ENCODE measurements around the gene EHBP1L1.
"Not testable (repeated sequence)": the region's sequence is repeated elsewhere in the genome, so short reads cannot be mapped to it uniquely, and the experiment has no call there.

Gene EHBP1L1

DNA sequence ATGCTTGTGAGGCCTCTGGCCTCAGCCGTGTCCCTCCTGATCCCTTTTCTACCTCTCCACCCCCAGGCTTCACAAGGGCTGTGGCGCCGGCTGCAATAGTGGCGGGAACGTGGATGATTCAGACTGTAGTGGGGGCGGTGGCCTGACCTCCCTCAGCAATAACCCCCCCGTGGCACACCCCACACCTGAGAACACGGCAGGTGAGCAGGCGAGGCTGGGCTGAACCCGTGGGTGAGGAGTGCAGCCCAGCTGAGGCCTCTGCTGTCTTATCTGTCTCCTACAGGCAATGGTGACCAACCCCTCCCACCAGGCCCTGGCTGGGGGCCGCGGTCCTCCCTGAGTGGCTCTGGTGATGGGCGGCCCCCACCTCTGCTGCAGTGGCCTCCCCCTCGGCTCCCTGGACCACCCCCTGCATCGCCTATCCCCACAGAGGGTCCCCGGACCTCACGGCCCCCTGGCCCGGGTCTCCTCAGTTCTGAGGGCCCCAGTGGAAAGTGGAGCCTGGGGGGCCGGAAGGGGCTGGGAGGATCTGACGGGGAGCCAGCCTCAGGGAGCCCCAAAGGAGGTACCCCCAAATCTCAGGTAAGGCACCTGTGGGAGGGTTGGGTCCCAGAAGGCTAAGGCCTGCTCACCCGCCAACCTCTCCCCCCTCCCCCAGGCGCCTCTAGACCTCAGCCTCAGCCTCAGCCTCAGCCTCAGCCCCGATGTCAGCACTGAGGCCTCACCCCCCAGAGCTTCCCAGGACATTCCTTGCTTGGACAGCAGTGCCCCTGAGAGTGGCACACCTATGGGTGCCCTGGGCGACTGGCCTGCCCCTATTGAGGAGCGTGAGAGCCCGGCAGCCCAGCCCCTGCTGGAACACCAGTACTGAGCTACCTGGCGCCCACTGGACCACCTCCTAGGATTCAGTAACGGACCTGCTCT, 60.5 kb downstream of the EHBP1L1 start:
- DNase-seq (ENCODE audit: low read depth in 3 of 3) = no peak

DNA sequence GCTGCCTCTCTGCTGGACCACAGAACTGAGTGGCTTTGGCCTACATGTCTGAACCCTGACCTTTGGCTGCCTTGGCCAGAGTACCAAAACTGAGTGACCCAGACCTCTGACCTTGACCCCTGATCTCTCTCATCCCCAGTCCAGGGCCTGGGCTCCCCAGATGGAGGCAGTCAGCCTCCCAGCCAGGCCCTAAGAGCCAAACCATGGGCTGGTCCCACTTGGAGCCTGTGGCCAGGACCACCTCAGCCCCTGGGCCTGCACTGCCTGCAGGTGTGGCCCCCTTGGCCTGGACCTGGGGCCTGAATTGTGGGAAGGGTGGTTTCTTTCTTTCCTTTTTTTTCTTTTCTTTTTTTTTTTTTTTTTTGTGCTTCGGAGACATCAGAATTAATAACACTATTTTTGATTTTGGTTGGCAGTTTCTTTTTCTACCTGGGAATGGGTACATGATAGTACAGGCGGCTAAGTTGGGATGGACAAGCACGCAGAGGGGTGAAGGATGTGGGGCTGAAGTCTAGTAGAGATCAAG, 61.2 kb downstream of the EHBP1L1 start:
- DNase-seq (ENCODE audit: low read depth in 3 of 3) = no peak

DNA sequence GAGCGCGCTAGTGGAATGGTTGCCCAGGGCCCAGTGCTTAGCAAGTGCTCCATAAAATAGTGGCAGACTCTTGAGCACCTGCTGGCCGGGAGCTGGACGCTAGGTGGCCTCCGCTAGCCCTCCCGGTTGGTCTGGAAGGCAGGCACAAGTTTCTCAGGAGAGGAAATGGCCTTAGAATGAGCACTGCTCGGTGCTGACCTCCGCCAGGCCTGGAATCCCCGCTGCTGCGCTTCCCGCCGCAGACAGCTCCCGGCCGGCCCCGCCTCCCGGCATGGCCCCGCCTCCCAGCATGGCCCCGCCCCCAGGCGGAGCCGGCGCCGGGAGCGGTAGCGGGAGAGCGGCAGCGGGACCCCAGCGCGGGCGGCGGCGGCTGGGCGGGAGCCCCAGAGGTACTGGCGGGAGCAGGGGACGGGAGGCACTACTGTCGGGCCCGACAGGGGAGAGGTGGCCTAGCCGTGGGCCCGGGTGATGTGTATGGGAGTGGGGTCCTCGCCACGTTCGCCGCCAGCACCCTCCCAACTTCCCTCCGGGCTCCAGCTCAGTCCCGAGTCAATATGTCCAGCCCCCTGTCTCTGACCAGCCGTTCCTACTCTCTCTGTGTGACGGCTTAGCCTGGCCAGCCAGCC, 62.1 kb downstream of the EHBP1L1 start, which contains the start of gene SIPA1:
TSS of gene SIPA1 (plus strand) at position 308 of the 626 bp plus-strand sequence. CDS start 2,821 bp downstream, outside the sequence.
- DNase-seq (ENCODE audit: low read depth in 3 of 3) = peak; percentile 46 to 65 (median 54)

DNA sequence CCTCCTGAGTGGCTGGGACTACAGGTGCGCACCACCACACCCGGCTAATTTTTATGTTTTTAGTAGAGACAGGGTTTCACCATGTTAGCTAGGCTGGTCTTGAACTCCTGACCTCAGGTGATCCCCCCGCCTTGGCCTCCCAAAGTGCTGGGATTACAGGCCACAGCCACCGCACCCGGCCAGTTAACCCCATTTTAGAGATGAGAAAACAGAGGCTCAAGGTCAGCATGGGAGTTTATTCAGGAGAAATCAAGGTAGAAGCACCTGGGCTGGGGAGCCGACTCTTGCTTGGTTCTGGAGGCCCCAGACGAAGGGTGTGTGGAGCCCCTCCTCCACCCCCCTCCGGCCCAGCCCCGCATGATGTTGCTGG, 63.4 kb downstream of the EHBP1L1 start:
- DNase-seq (ENCODE audit: low read depth in 3 of 3) = not testable (repeated sequence)

DNA sequence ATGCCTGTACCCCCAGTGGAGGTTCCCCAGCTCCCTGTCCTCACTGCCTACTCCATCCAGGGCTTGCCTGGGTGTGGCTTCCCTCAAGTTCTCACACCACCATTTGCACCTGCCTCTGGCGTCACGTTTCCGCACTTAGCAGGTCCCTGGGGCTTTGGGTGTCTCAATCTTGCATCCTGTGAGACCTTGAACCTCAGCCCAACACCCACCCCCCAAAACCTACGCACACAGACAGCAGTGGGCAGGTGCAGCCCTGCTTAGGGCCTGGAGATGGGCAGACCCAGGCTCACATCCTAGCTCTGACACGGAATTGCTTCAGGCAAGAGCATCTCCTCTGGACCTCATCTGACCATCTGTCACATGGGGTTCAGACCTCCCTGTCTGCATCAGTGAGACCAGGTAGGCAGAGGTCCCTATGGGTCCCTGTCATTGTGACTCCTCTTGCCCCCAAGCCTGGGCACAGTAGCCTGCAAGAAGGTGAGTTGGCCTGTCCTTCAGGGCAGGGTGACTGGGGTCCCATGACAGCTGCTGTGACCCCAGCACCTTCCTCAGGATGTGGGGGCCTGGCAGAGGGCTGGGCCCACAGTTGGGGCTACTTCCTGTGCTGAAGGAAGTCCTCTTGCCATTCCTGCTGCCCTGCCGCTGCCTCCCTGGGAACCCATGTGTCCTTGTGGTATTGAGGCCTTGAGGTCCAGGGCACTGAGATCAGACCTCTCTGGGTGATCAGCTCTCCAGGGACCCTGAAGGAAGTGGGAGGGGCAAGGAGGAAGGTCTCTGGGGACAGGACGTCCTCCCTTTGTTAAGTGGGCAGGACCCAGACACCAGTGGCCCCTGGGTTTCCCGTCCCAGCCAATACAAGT, 64.0 kb downstream of the EHBP1L1 start:
- DNase-seq (ENCODE audit: low read depth in 3 of 3) = no peak

DNA sequence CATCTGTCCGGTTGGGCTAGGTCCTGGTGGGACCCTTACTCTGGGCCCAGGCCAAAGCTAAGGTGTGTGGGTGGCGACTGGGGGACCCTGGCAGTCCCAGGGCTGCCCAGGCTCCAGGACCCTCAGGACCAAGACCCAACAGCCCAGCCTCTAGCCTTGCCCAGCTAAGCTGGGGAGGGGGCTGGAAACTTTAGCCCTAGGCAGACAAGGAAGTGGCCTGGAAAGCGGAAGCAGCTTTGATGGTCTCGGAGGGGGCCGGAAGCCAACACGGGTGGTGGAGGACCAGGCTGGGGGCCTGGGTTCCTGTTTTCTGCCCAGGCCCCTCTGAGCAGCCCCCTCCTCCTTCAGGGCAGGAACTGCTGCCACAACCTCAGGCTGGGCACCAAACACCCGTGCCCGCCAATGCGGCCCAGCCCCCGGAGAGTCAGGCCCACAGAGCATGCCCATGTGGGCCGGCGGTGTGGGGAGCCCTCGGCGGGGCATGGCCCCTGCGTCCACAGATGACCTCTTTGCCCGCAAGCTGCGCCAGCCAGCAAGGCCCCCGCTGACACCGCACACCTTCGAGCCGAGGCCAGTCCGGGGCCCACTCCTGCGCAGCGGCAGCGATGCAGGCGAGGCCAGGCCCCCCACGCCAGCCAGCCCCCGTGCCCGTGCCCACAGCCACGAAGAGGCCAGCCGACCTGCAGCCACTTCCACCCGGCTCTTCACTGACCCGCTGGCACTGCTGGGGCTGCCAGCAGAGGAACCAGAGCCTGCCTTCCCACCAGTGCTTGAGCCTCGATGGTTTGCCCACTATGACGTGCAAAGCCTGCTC, 64.8 kb downstream of the EHBP1L1 start:
- no peak for DNase-seq (ENCODE audit: low read depth in 3 of 3)

DNA sequence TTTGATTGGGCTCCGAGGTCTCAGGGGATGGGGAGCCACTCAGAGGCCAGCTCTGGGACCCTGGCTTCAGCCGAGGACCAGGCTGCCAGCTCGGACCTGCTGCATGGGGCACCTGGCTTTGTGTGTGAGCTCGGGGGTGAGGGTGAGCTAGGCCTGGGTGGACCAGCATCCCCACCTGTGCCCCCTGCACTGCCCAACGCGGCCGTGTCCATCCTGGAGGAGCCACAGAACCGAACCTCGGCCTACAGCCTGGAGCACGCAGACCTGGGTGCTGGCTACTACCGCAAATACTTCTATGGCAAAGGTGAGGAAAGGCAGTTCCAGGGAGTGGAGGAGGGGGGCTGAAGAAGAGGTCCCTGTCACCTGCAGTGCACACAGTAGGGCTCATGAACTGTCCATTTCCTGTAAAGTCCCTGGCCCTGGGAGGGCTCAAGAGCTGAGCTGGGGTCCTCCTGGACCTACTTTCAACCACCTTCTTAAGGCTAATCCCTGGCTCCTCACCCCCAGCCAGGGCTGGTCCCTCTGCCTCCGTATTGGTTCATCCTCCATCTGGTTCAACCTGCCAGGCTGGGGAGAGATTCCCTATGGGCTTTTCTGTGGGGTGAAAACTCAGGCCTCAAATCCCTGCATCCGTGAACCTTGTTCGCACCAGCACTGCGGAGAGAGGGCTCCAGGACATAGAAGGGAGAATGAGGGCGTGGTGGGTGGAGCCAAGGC, 65.6 kb downstream of the EHBP1L1 start:
- DNase-seq (ENCODE audit: low read depth in 3 of 3) = no peak

All from stimulated activated CD4-positive, alpha-beta T cell treated with anti-CD3 and anti-CD28 coated beads, TNF-alpha, amount 100 ng/mL, for 4 hours (primary cell).